T-cell (primary cell): ENCODE results near the gene APAF1. TPM values are rescaled to one million over a fixed set of nuclear protein-coding genes. Genes with fewer than 3 reads are reported as not detected.

Experiments
- ATAC-seq, 4 experiments: fragments of 200-7000 bp in 3 of 4; fragments of 150-1000 bp in 1 of 4; cut with Tn5 transposase; replicated peaks in 1 of 4; 1 replicate in 3 of 4; 2 replicates in 1 of 4; pipeline ENCODE4 v1.10.0; 2021; ENCODE audit warnings: moderate library complexity in 3 of 4, mild to moderate bottlenecking in 2 of 4, moderate number of reproducible peaks in 1 of 4
- CTCF ChIA-PET, 2 donors: fragments of 300-600 bp; sonication (Branson Sonifier 250); formaldehyde crosslinking; loops; one replicate each; lab custom pipeline; 2022; ENCODE audit warnings: antibody characterized with exemption in 2 of 2; lab: Charles Lee
- POLR2A ChIA-PET, 2 donors: fragments of 300-600 bp; sonication (Branson Sonifier 250); formaldehyde crosslinking; loops; one replicate each; lab custom pipeline; 2022; ENCODE audit warnings: antibody characterized with exemption in 2 of 2; lab: Charles Lee
- DNase-seq, 35 experiments: peaks; one replicate each; pipeline versions ENCODE4 v3.0.0 to v3.0.0-alpha.2; 2013 to 2023
- H3K27ac ChIP-seq: one replicate; pipeline ENCODE4 v1.5.1; 2013; ENCODE audit warnings: low read length
- H3K27me3 ChIP-seq, 2 experiments: replicated peaks in 1 of 2; 1 replicate in 1 of 2; 2 replicates in 1 of 2; pipeline versions ENCODE4 v1.6.1 to v1.7.0; 2013; ENCODE audit warnings: low read length in 1 of 2, mixed read lengths in 1 of 2; ENCODE audit not compliant: control insufficient read depth in 2 of 2, insufficient read depth in 2 of 2; ENCODE audit errors: extremely low read depth in 1 of 2
- H3K36me3 ChIP-seq, 2 donors: 1 replicate in 1 of 2; 2 replicates in 1 of 2; pipeline versions ENCODE4 v1.6.1 to v1.7.0; 2013; ENCODE audit warnings: low read length in 1 of 2; ENCODE audit not compliant: control insufficient read depth in 2 of 2, insufficient read depth in 1 of 2; ENCODE audit errors: extremely low read depth in 1 of 2
- H3K4me1 ChIP-seq, 2 experiments: 1 replicate in 1 of 2; 2 replicates in 1 of 2; pipeline versions ENCODE4 v1.6.1 to v1.7.0; 2013; ENCODE audit warnings: low read length in 2 of 2, mixed read lengths in 1 of 2; ENCODE audit not compliant: insufficient read depth in 2 of 2, control insufficient read depth in 1 of 2; ENCODE audit errors: extremely low read depth in 1 of 2
- H3K4me3 ChIP-seq, 2 donors: 1 replicate in 1 of 2; 2 replicates in 1 of 2; pipeline versions ENCODE4 v1.5.1 to v1.7.0; 2013; ENCODE audit warnings: mild to moderate bottlenecking in 2 of 2, low read length in 1 of 2, moderate library complexity in 1 of 2; ENCODE audit not compliant: control insufficient read depth in 1 of 2; ENCODE audit errors: extremely low read depth in 1 of 2
- H3K9me3 ChIP-seq: 2 replicates; pipeline ENCODE4 v1.7.0; 2013
- H3K27ac Mint-ChIP-seq, 2 donors: one replicate each; pipeline ENCODE4 v1.8.0; 2020 to 2021; ENCODE audit warnings: mild to moderate bottlenecking in 2 of 2, mixed read lengths in 2 of 2
- H3K27me3 Mint-ChIP-seq, 2 donors: one replicate each; pipeline ENCODE4 v1.8.0; 2021 to 2022; ENCODE audit warnings: mixed read lengths in 2 of 2
- H3K36me3 Mint-ChIP-seq: one replicate; pipeline ENCODE4 v1.8.0; 2021; ENCODE audit warnings: mixed read lengths
- H3K4me1 Mint-ChIP-seq, 3 donors: one replicate each; pipeline ENCODE4 v1.8.0; 2020 to 2022; ENCODE audit warnings: mixed read lengths in 3 of 3, mild to moderate bottlenecking in 1 of 3
- H3K4me3 Mint-ChIP-seq, 3 donors: one replicate each; pipeline ENCODE4 v1.8.0; 2020 to 2022; ENCODE audit warnings: mild to moderate bottlenecking in 3 of 3, mixed read lengths in 3 of 3, moderate library complexity in 3 of 3
- H3K9me3 Mint-ChIP-seq, 3 donors: one replicate each; pipeline ENCODE4 v1.8.0; 2020 to 2022; ENCODE audit warnings: mixed read lengths in 3 of 3
- WGBS: methylation state at CpG from one replicate; pipeline ENCODE4 v1.1.5; 2013; ENCODE audit warnings: missing lambda C conversion rate; ENCODE audit not compliant: insufficient coverage; 5-methylcytosine and 5-hydroxymethylcytosine counted together
- total RNA-seq, 35 experiments: library from RNA in 6 of 35; stranded (reverse) in 6 of 35; fragments of 120-200 nt in 1 of 35; gene quantifications; one replicate each; pipeline versions ENCODE4 v1.2.1 to v1.2.4 and lab custom pipeline; 2013 to 2026

Gene APAF1
- total RNA-seq, 5 donors from 2014 or later (not counting 1 experiment from before 2014, with no cell fraction given) = 20.7 to 27.6 (median 23.5) TPM

DNA sequence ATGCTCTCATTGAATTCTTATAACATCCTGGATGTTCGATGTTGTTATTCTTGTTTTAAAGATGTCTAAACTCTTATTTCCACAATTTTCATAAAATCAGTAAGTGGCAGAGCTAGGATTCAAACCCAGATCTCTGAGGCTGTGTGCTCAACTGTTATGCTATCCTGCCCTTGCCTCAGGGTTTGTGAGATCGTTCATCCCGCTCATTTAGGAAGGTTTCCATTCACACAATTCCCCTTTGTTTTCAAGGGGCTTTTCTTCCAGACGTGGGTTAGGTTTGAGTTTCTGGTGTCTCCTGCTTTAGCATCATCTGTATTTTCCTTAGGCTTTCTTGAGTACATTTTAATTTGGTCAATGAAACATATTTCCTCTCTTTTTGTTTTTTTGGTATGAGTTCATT is 69.3 kb downstream of the APAF1 start:
- peaks cover 49% of the 10 kb centered on the region for H3K36me3 Mint-ChIP-seq
- no peak for ATAC-seq

DNA sequence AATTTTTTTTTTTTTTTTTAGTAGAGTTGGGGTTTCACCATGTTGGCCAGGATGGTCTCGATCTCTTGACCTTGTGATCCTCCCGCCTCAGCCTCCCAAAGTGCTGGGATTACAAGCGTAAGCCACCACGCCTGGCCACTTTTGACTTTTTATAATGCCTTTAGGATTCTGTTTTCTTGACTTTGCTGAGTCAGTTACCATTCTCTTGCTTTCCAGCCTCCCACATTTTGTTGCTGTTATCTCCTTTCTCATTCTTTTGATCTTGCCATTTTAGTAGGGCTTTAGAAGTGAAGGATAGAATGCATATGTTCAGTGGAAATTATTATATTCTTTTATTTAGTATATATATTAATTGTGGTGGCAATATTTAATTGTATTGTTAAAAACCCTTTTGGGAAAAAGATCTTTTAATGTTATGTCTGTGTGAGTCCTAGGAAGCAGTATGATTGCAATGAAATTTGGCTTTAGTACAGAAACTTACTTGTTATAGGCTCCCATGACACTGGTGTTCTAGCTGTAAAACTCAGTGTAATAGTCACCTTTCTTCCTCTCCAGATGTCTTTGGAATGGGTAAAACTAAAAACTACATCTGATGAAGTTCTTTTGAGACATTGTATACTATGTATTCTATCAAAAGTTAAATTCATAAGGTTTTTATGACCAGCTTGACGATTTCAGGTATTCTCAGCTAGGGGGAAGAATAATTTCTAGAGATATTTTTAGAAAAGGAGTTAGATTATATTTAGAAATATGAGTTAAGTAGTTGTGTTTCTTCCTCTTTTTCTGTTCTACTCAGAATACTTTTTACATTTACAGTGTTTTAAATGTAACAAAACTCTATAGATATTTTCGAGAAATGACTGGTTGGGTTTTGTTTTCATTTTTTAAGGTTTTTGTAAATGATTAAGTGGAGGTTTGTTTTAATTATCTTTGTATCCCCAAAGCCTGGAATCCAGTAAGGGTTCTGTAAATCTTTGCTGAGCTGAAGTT is 74.7 kb downstream of the APAF1 start:
- peaks cover 0 to 40% of the 10 kb centered on the region in 2 donors for H3K36me3 ChIP-seq
- Mint-ChIP-seq H3K9me3 (no peaks in the 10 kb centered on the region), H3K27me3 (no peaks in the 10 kb centered on the region), H3K27ac (no peak overlapping the region), H3K4me3 (no peak overlapping the region), H3K36me3 (peaks cover 53% of the 10 kb centered on the region), H3K4me1 (peaks cover 0 to 4% (median 0%) of the 10 kb centered on the region in 3 donors)
- WGBS = 93% methylated on average over 2 of the region's 6 CpGs
- no peak overlapping the region for H3K4me3 ChIP-seq
- ChIA-PET POLR2A (interaction anchor here in 1 of 2 donors (0.7 kb wide), 1 partner anchor 13 kb away, joined by 4 read pairs; no protein-coding TSS in a partner anchor), CTCF (no interaction called here)
- no peaks in the 10 kb centered on the region for H3K4me1 ChIP-seq
- no peaks in the 10 kb centered on the region for H3K27me3 ChIP-seq
- H3K27ac ChIP-seq = no peak overlapping the region
- DNase-seq = no peak
- H3K9me3 ChIP-seq = no peaks in the 10 kb centered on the region
- no peak for ATAC-seq

More for the DNA sequence above, 69.3 kb downstream of the APAF1 start:
- CTCF ChIA-PET = no interaction called here
- no CpG with 5 or more reads among the region's 4 CpGs for WGBS
- POLR2A ChIA-PET = no interaction called here
- Mint-ChIP-seq H3K4me1 (no peaks in the 10 kb centered on the region), H3K9me3 (no peaks in the 10 kb centered on the region), H3K27me3 (no peaks in the 10 kb centered on the region), H3K4me3 (no peak overlapping the region), H3K27ac (no peak overlapping the region)
- no peaks in the 10 kb centered on the region for H3K27me3 ChIP-seq
- H3K27ac ChIP-seq = no peak overlapping the region
- no peaks in the 10 kb centered on the region for H3K9me3 ChIP-seq
- no peaks in the 10 kb centered on the region for H3K4me1 ChIP-seq
- no peak overlapping the region for H3K4me3 ChIP-seq
- no peak for DNase-seq
- peaks cover 5 to 41% of the 10 kb centered on the region in 2 donors for H3K36me3 ChIP-seq

DNA sequence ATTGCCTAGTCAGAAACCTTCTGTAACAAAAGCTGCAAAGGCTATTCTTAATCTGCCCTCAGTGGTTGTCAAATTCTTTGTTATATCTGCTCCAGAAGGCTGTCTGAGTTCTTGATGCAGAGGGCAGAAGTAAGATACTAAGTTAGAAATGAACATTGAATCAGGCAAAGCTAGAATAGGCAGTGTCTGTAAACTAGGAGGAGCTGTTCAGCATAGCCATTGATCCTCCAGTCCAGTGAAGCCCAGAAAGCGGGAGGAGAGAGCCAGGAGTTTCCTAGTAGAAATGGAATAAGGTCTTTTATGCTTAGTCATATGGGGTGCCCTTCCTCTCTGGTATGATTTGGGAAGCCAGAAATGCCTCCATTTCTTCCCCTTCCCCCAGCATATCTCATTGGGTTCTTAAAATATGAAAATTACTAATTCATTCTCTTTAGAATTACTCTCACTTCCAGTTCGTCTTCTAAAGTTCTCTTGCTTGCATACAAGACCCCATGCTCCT is 76.2 kb downstream of the APAF1 start:
- WGBS = no CpG with 5 or more reads among the region's 2 CpGs
- H3K27ac Mint-ChIP-seq = no peak overlapping the region

DNA sequence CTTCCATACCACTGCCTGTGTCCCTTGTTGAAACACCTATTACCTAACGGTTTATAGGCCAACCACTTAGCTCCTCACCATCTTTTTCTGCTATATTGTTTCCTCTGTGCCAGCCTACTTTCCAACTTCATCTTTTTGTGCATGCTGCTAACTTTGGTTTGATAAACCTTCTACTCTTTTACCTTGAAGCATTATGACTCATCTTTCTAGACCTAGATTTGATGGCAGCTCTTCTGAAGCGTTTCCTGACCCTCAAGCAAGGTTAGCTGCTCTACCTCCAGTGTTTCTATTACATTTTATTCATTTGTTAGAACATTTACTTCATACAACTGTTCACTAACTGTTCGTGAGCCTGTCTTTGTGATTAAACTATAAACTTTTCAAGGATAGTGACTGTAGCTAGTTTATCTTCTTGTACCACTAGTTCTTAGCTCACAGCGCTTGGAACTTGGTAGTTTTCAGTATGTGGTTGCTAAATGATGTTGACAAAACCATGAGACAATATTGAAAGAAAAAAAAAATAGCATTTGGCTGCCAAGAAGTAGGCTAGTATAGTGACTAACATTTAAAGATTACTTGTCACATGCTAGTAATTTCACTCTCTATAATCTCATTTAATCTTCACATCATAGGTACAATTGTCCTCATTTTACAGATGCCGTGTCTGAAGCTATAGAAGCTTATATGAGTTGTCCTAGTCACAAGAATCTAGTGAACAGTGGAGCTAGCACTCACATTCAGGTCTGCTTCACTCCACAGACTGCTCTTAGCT is 79.5 kb downstream of the APAF1 start:
- DNase-seq = no peak
- POLR2A ChIA-PET = no interaction called here
- H3K27ac Mint-ChIP-seq = no peak overlapping the region
- no peaks in the 10 kb centered on the region for H3K9me3 Mint-ChIP-seq
- H3K4me1 ChIP-seq = no peaks in the 10 kb centered on the region
- CTCF ChIA-PET = no interaction called here
- H3K27ac ChIP-seq = no peak overlapping the region
- H3K4me3 Mint-ChIP-seq = no peak overlapping the region
- no peaks in the 10 kb centered on the region for H3K9me3 ChIP-seq
- H3K36me3 ChIP-seq = peaks cover 10 to 65% of the 10 kb centered on the region in 2 donors
- 71% methylated on average over 2 of the region's 5 CpGs for WGBS
- H3K4me1 Mint-ChIP-seq = peaks cover 0 to 4% (median 0%) of the 10 kb centered on the region in 3 donors
- peaks cover 52% of the 10 kb centered on the region for H3K36me3 Mint-ChIP-seq
- no peaks in the 10 kb centered on the region for H3K27me3 Mint-ChIP-seq
- no peaks in the 10 kb centered on the region for H3K27me3 ChIP-seq
- ATAC-seq = no peak
- H3K4me3 ChIP-seq = no peak overlapping the region

More for the DNA sequence above, 76.2 kb downstream of the APAF1 start:
- no peaks in the 10 kb centered on the region for H3K4me1 ChIP-seq
- H3K36me3 ChIP-seq = peaks cover 0 to 50% of the 10 kb centered on the region in 2 donors
- Mint-ChIP-seq H3K27me3 (no peaks in the 10 kb centered on the region), H3K36me3 (peaks cover 52% of the 10 kb centered on the region), H3K4me1 (peaks cover 0 to 4% (median 0%) of the 10 kb centered on the region in 3 donors), H3K9me3 (no peaks in the 10 kb centered on the region), H3K4me3 (no peak overlapping the region)
- no peaks in the 10 kb centered on the region for H3K9me3 ChIP-seq
- H3K27ac ChIP-seq = no peak overlapping the region
- H3K27me3 ChIP-seq = no peaks in the 10 kb centered on the region
- DNase-seq = no peak
- ATAC-seq = no peak
- ChIA-PET POLR2A (no interaction called here), CTCF (no interaction called here)
- H3K4me3 ChIP-seq = no peak overlapping the region

DNA sequence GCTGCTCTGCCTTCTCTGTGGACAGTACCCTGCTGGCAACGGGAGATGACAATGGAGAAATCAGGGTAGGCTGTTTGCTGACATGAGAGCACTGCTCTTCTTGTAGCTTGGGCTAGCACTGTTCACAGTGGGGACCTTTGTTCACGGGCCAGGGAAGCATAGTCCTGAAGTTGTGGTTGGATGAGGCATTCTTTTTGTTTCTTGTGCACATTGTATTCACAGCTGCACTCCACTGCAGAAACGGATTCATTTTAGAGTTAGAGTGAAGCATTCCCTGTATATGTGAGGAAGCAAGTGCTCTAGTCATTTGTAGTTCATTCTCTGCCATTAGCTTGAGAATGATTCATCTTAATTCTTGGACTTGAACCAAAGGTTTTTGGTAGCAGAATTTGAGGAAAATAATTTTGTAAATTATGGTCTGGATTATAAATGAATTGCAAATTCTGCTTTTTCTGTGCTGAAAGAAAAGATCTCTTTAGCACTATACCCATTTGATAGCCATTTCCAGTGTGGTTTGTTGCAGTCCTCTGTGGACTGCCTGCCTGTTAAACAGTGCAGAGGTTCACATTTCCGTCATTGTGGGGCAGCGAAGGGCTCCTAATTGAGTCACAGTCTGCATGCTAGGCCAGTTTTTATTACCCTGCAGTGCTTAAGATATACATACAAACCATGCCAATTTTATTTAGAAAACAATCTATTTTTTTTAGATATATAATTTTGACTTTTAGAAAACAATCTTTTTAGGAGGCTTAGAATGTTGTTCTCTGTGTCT is 80.6 kb downstream of the APAF1 start:
- DNase-seq = peak in 13 of 35 experiments; percentile 9 to 31 (median 14)

More for the DNA sequence above, 80.6 kb downstream of the APAF1 start:
- ChIA-PET POLR2A (no interaction called here), CTCF (no interaction called here)
- no peak overlapping the region for H3K27ac ChIP-seq
- no peak for ATAC-seq
- H3K27ac Mint-ChIP-seq = no peak overlapping the region
- no peaks in the 10 kb centered on the region for H3K9me3 Mint-ChIP-seq
- H3K4me1 ChIP-seq = no peaks in the 10 kb centered on the region
- peaks cover 0 to 4% (median 0%) of the 10 kb centered on the region in 3 donors for H3K4me1 Mint-ChIP-seq
- no peak overlapping the region for H3K4me3 Mint-ChIP-seq
- H3K27me3 ChIP-seq = no peaks in the 10 kb centered on the region
- 100% methylated on average over 3 of the region's 5 CpGs for WGBS
- peaks cover 54% of the 10 kb centered on the region for H3K36me3 Mint-ChIP-seq
- H3K9me3 ChIP-seq = no peaks in the 10 kb centered on the region
- no peaks in the 10 kb centered on the region for H3K27me3 Mint-ChIP-seq
- H3K36me3 ChIP-seq = peaks cover 10 to 65% of the 10 kb centered on the region in 2 donors
- H3K4me3 ChIP-seq = no peak overlapping the region
